Stimulated activated CD4-positive, alpha-beta T cell treated with anti-CD3 and anti-CD28 coated beads, Interleukin-15, amount 100 ng/mL, for 1 hour (primary cell): ENCODE measurements around the gene PTTG1IP2.

Experiments used
- DNase-seq, 2 donors: peaks; one replicate each; pipeline ENCODE4 v3.0.0-alpha.2; 2020; ENCODE audit warnings: low read depth in 1 of 2, low spot score in 1 of 2

PTTG1IP2 gene

GRCh38 chr7:90474284-90475210 is 5.1 kb downstream of the PTTG1IP2 start:
- no peak for DNase-seq

DNA sequence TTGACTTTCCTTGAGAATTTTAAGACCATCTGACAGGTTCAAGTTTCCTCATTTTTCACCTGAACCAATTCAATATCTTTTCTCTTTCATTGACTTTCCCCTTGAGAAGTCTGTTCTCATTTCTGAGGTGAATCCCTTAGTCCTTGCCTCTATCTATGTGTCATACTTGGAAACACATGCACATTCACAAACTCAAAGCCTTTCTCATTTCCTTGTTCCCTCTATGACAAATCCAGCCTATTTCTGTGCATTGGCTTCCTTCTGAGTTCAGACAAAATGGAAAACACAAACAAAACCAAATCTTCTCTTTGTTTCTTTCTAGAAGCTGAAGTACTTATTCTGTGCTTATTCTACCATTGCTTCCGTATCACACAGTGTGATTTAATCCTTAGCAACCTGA is 13.8 kb downstream of the PTTG1IP2 start:
- DNase-seq = no peak

DNA sequence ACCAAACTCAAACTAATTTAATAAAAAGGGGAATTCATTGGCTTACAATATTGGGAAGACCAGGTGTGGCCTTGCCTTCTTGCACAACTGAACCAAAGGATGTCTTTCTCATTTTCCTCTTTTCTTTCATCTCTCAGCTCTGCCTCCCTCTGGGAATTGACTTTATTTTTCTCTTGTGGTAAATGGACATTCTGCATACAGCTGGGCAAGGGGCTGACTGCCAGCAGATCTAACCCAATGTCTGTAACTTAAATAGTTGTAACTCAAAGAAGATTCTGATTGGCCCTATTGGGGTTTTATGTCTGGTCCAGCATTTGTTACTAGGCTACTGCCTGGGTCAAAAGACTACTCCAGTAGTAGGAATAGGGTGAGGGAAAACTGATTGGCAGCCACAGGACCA is 15.3 kb downstream of the PTTG1IP2 start:
- DNase-seq = no peak

DNA sequence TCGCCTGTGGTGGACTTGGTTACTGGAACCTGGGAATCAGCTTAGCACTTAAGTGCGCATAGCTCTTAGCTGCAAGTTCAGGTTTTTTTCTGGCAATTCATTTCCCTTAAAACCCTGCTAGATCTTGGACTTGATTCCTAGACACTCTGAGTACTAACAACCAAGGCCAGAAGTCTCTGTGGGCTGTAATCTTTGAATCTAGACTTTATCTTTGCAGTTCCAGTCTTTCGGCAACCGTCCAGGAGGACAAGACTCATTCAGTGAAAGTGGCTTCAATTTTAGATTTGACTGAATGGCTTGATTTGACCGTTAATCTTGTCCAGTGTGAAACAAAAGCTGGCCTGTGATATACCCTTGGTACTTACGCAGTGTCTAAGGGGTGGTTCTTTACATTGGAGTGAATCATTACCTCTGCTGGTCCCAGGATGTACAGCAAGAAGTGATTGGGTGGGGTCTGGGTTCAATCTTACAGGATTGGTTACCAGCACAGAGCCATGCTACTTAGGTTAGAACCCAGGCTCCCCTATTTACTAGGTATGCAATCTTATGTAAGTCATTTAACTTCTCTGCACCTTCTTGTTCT is 16.4 kb downstream of the PTTG1IP2 start:
- DNase-seq = no peak

DNA sequence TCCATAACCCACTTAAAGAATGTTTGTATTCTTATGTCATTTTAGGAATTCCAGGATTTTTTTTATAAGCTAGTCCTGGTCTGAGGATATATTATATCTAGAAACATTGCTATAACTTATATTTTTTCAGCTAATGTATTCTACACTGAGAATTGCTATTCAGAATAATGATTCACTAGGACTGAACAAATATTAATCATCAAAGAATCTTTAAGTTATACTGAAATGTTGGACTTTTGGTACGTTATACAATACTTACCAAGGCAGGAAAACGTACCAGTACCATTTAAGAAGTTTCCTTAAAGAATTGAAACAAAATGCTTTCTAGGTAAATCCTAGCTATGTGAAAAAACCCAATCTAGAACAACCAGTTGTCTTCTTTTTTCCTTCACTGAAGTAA is 18.4 kb downstream of the PTTG1IP2 start:
- DNase-seq = no peak

DNA sequence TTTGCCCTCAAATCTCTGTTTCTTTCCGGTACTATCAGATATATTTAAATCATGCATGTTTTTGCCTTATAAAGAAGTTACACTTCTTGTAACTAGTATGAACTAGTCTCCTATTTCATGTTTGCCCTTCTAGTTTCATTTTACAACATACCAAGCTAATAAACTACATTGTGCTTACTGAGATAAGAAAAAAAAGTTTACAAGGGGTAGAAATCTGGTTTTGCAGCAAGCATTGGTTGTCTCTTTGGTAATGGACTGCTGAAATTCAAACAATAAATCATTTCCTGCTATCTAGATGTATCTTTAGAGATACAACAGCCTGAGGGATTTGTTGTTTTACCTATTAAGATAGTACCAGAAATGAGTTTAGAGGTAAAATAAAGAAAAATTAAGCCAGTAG is 18.8 kb downstream of the PTTG1IP2 start:
- DNase-seq = no peak

DNA sequence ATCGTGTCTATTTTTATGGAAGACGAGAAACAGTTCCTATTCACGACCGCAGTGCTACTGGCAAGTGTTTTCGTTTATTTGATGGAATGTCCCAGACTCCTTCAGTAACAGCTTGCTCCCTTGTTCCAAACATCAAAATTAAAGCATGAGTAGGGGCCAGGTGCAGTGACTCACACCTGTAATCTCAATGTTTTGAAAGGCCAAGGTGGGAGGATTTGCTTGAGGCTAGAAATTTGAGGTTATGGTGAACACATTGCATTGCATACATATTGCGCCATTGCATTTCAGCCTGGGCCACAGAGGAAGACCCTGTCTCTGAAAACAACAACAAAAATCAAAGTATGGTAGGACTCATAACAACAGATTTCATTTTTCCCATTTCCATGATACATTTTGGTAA is 22.8 kb downstream of the PTTG1IP2 start:
- DNase-seq = no peak

- DNase-seq = no peak
Measured at GRCh38 chr7:90495241-90495640, 25.8 kb downstream of the PTTG1IP2 start.

DNA sequence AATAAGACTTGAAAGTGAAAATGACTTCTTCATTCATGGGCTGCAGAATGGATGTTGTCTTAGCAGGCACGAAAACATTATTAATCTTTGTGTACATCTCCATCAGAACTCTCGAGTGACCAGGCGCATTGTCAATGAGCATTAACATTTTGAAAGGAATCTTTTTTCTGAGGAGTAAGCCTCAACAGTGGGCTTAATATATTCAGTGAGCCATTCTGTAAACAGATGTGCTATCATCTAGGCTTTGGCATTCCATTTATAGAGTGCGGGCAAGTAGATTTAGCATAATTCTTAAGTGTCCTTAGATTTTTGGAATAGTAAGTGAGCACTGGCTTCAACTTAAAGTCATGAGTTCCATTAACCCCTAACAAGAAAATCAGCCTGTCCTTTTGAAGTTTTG is 33.1 kb downstream of the PTTG1IP2 start:
- no peak for DNase-seq

DNA sequence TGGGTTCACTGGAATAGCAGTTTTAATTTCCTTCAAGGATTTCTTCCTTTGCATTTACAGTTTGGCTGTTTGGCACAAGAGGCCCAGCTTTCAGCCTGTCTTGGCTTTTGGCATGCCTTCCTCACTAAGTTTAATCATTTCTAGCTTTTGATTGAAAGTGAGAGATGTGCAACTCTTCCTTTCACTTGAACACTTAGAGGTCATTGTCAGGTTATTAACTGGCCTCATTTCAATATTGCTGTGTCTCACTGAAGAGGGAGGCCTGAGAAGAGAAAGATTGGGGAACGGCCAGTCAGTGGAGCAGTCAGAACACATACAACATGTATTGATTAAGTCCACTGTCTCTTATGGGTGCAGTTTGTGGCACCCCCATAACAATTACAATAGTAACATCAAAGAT is 33.9 kb downstream of the PTTG1IP2 start:
- DNase-seq = no peak

GRCh38 chr7:90507692-90508091 is 38.3 kb downstream of the PTTG1IP2 start:
- DNase-seq = no peak

GRCh38 chr7:90511776-90512175 is 42.3 kb downstream of the PTTG1IP2 start:
- DNase-seq = no peak

GRCh38 chr7:90512821-90513254 is 43.4 kb downstream of the PTTG1IP2 start:
- DNase-seq = no peak

DNA sequence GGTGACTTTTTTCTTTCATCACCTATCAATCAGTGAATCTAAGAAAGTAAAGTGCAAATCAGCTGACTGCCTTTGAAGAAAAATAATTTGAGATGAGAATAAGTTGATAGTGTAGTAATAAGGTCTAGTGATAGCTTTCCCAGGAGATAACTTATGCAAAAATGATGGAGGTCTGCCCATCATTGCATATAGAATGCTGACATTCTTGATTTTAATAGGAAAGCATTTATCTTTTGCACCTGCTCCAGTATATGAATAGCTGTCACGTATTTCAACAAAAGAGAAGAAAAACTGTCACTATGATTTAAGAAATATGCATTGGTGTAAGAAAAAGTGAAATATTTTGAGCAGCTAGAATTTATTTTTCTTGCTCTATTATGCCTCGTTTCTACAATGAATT is 46.8 kb downstream of the PTTG1IP2 start:
- no peak for DNase-seq

- DNase-seq = no peak
Measured at GRCh38 chr7:90518630-90519029, 49.2 kb downstream of the PTTG1IP2 start.

GRCh38 chr7:90520484-90520883 is 51.0 kb downstream of the PTTG1IP2 start:
- no peak for DNase-seq

DNA sequence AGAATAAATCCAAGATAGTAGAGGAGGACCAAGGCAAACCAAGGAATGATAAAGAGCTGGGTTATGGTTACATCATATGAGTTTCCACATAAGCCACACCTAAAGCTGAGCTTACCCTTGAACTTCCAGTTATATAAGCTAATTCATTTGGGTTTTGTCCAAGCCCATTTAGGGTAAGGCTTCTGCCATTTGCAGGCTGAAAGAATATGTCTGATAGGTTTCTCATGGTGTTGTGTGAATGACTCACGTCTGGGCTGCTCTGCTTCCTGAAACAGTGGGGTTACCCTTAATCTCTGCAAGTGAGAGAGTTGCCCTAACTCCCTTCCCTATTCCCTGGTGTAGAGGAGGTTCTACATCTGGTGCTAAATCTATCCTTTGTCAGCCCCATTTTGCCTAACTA is 60.8 kb downstream of the PTTG1IP2 start:
- DNase-seq = no peak

- DNase-seq = no peak
Measured at GRCh38 chr7:90532231-90532929, 62.9 kb downstream of the PTTG1IP2 start.

DNA sequence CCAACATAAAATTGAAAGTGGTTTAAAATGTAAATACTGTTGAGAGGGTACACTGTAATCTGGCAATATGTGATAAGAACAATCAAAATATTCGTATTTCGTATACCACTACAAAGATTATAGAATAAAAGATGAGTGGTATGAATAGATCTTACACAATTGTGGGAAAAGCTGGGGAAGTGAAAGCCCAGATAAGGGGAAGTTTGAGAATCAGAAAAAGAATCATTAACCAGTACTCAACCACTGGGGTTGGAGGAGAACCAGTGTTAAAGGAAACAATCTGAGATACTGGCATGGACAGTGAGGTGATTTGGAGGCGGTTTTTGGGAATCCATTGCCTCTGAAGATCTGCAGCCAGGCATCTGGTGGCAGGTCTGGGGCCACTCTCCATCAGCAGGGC is 67.0 kb downstream of the PTTG1IP2 start:
- DNase-seq = no peak

- DNase-seq = no peak
Measured at GRCh38 chr7:90538405-90538804, 69.0 kb downstream of the PTTG1IP2 start.

DNA sequence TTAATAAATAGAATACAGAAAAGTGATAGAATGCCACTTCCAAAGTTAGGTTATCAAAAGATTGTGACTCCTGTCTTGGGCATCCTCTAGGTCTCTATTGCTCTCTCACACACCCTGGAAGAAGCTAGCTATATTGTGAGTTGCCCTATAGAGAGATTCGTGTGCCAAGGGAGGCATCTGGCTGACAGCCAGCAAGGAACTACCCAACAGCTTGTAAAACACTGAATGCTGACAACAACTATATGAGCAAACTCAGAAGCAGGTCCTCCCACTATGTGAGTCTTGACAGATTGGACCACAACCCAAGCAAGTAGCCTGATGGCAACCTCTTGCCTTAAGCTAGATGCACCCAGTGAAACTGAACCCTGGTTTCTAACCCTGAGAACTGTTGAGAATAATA is 71.0 kb downstream of the PTTG1IP2 start:
- no peak for DNase-seq

DNA sequence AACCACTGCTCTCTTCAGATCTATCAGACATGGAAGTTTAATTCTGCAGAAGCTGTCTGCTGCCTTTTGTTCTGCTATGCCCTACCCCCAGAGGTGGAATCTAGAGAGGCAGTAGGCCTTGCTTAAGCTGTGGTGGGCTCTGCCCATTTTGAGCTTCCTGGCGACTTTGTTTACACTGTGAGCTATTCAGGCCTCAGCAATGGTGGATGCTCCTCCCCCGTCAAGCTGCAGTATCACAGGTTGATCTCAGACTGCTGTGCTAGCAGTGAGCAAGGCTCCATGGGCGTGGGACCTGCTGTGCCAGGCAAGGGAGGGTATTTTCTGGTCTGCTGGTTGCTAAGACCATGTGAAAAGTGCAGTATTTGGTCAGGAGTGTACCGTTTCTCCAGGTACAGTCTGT is 81.6 kb downstream of the PTTG1IP2 start:
- no peak for DNase-seq
